Stimulated activated CD8-positive, alpha-beta memory T cell treated with anti-CD3 and anti-CD28 coated beads, Interleukin-7, amount 100 ng/mL, for 24 hours (primary cell): ENCODE measurements around the gene MAK.
A peak's percentile ranks its signal among the peaks of the same experiment; 100 is the strongest.
"Not testable (repeated sequence)": the region's sequence is repeated elsewhere in the genome, so short reads cannot be mapped to it uniquely, and the experiment has no call there.

Experiments
- DNase-seq: peaks from one replicate; pipeline ENCODE4 v3.0.0-alpha.2; 2020; ENCODE audit warnings: low read depth

MAK gene, protein sequence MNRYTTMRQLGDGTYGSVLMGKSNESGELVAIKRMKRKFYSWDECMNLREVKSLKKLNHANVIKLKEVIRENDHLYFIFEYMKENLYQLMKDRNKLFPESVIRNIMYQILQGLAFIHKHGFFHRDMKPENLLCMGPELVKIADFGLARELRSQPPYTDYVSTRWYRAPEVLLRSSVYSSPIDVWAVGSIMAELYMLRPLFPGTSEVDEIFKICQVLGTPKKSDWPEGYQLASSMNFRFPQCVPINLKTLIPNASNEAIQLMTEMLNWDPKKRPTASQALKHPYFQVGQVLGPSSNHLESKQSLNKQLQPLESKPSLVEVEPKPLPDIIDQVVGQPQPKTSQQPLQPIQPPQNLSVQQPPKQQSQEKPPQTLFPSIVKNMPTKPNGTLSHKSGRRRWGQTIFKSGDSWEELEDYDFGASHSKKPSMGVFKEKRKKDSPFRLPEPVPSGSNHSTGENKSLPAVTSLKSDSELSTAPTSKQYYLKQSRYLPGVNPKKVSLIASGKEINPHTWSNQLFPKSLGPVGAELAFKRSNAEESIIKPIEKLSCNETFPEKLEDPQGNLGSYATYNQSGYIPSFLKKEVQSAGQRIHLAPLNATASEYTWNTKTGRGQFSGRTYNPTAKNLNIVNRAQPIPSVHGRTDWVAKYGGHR

DNA sequence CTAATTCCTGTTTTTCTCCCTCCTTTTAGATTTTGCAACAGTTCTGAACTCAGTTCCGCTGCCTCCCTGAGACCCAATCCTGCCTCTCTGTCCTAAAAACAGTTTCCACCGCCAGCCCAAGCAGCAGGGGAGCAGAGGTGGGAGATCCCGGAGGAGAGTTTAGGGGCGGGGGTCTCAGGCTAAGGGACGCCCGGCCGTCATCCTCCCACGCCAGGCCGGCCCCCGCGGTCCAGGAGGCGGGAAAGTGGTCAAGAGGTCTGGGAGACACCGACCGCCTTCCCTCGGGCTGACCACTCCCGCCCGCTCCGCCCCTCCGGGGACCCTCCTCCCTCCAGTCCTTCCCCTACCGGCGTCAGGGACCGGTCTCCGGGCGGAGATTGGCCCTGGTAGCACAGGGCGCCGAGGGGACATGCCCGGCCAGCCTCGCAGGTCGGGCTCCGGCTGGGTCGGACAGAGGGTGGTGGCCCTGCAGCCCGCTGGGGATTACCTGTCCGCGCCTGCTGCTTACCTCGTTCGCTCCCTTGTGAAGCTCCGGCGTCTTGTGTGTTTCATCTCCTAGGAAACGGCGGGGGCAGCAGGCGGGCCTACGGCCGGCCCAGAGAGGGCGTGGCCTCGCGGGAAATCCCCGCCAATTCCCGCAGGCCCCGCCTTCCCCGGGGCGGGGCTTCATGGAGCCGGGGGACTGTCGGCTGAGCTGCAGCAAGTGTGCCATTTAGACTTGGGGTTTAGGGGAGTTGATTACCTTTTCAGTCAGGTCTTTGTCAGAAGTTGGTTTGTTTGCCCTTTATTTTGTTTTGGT, at the start of gene MAK:
Gene MAK, minus strand, starts transcription at position 545 of the 799 bp plus-strand sequence. CDS start 7,891 bp downstream, outside the sequence.
- DNase-seq, result peak; percentile 58

DNA sequence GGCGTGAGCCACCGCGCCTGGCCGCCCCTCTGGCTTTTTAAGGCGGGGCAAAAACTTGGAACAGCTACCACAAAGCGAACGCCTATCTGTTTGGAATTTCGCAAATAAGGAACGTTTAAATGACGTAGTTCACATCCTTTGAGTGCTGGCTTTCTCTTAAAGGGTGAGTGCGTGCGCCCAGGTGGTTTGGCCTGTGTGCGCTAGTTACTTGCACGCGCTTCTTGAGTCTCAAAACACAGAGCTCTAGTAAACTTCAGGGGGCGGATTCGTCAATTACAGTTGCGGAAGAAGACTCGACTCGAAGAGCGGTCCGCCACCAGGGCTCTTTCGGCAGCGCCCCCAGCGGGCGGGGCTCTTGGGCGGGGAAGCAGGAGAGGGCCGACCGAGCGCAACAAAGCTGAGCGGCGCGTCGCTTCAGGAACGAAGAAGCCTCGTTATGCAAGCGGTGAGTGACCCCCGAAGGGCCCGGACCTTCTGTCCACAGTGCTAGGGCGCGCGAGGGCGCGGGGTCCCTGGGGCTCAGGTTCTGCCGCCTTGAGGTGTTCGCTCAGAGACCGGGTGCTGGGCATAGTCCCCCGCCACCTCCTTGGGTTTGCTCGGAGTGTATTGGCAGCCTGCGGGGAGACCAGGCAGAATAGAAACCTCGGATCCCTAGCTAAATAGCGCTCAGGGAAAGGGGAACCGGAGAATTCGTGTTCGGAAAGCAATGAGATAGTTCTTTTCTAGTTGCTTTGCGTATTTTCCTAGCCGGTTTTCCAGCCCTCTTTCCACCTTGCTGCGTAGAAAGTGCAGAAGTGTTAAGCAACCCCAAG, 48.6 kb upstream of the MAK start, which contains the start of gene SYCP2L:
Gene SYCP2L, plus strand, starts transcription at position 362 of the 812 bp plus-strand sequence. Its CDS starts 75 bp downstream, at position 437.
- no peak for DNase-seq

DNA sequence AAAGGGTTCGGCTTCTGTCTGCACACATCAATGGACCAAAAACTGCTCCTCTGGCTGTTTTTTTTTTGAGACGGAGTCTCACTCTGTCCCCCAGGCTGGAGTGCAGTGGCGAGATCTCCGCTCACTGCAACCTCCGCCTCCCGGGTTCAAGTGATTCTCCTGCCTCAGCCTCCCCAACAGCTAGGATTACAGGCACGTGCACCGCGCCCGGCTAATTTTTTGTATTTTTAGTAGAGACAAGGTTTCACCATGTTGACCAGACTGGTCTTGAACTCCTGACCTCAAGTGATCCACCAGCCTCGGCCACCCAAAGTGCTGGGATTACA, 48.0 kb upstream of the MAK start:
- DNase-seq, result not testable (repeated sequence)

DNA sequence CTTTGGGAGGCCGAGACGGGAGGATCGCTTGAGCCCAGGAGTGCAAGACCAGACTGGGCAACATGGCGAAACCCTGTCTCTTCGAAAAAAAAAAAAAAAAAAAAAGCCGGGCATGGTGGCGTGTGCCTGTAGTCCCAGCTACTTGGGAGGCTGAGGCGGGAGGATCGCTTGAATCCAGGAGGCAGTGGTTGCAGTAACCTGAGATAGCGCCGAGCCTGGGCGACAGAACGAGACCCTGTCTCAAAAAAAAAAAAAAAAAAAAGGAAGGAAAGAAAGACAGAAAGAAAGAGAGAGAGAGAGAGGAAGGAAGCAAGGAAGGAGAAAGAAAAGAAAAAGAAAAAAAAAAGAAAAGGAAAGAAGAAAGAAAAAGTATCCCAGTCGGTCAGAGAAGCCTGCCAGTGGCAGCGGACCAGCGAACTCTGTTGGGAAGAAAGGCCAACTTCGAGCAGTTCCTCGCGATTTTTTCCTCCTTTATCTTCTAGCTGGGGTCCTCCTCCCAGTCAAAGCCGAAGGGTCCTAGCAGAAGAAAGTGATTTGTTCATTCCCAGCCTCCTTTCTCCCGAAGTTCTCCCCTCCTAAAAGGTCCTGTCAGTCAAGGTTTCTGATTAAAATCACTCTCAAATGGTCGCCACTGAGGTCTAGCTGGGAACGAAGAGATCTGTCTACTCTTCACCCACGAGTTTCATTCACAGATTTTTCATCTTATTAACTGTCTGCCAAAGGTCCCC, 46.1 kb upstream of the MAK start:
- no peak for DNase-seq

DNA sequence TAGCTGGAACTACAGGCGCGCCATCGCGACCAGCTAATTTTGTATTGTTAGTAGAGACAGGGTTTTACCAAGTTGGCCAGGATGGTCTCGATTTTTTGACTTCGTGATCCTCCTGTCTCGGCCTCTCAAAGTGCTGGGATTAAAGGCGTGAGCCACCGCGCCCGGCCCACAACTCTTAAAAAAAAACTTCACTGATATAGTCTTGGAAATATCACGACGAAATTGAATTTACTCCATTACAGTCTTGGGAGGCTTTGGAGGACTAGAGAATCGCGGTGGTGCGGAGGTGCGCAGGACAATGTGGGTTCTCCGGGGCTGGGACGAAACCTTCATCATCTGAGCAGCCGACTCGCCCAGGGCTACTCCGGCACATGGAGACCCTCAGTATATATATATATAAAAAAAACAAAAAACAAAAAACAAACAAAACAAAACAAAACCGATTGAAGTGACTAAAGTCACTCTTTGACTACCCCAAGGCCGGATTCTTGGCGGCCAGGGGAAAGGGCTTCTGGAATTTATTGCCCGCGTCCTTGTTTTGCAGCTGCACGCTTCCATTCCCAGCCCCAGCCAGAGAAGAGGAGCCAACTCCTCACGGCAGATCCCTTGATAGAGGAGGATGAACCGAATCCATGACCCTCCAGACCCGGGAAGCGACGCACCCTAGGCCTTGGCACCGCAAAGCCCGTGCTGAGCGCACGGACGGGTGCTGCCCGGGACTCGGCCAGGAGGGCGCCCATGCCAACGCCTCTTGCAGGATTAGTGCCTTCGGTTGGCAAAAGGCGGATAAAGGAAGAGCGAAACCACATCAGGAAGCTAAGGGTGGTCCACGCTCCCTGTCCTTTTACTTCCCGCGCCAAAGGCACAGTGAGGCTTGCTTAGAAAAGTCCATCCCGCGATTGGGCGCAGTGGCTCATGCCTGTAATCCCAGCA, 45.2 kb upstream of the MAK start:
- no peak for DNase-seq

DNA sequence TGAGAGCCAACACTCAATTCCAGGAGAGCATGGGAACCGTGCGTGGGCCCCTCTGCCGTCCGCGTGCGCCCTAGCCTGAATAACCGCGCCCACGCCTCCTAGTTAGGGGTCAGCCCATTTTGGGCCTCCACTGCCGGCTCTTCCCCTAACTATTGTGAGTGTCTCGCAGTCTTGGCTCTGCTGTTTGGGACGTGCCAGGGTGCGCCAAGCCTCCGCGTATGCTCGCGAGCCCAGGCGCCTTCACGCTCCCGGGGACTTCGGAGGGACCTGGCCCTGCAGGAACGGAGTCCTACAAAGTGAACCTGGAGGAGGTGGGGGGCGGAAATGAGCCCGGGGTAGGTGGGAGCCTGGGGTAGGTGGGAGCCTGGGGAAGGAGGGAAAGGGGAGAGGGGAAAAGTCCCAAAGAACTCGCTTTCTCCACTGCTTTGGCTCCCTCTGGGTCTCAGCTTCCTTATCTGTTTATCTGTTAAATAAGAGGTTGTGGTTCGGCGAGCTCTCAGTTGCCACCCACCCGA, 44.4 kb upstream of the MAK start:
- no peak for DNase-seq

DNA sequence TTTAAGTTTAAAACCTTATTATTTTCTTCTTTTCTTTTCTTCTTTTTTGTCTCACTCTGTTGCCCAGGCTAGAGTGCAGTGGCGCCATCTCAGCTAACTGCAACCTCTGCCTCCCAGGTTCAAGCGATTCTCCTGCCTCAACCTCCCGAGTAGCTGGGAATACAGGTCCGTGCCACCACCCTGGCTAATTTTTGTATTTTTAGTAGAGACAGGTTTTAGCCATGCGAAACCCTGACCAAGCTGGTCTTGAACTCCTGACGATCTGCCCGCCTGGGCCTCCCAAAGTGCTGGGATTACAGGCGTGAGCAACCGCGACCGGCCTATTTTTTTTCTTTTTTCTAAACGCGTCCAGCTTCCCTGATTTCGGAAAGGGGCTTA, 43.9 kb upstream of the MAK start:
- DNase-seq, result not testable (repeated sequence)

DNA sequence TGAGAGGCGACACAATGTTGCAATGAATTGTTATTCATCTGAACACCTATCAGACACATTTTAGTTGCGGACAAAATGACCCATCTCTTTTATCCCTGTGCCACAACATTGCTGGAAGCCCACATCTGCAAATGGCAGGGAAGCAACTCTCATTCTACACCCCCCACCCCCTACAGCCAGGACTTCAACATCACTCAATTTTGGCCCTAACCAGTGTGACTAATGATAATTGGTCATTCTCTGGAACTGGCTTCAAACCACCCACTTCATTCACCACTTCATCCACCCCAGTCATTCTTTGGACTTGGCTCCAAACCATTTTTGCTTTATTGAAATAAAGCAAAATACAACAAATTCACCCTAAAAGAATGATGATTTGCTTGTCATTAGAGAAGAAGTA, 42.0 kb upstream of the MAK start:
- DNase-seq, result no peak

DNA sequence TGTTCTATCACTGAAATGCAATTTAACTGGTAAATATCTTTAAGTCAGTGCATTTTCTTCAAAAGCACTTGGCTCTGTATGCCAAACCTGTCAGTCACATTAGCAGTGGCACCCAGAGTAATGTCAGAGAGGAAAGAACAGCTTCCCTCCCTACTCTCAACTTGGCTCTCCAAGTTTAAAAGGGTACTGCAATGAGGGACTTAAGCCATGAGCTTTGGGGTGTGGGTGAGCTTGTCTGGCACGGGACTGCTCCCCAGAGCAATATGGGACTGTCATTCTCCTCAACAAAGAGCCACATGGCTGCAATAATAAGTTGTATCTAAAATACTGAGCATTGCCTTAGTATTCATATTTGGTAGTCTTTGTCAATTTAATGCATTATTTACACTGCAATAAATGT, 39.5 kb upstream of the MAK start:
- DNase-seq, result no peak

DNA sequence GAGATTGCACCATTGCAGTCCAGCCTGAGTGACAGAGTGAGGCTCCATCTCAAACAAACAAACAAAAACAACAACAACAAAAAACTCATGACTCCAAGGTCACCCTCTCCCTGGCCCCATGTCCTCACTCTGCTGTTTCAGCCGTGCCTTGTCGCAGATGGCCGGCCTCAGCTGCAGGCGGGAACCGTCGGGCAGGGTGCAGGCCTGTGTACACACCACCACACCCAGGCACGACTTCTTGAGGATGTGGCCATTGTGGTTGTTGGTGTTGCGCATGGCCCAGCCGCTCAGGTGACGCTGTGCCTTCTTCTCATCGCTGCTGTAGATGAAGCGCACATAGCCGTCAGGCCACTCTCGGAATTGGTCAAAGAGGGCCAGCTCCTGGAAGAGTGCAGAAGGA, 38.7 kb upstream of the MAK start:
- DNase-seq, result no peak

DNA sequence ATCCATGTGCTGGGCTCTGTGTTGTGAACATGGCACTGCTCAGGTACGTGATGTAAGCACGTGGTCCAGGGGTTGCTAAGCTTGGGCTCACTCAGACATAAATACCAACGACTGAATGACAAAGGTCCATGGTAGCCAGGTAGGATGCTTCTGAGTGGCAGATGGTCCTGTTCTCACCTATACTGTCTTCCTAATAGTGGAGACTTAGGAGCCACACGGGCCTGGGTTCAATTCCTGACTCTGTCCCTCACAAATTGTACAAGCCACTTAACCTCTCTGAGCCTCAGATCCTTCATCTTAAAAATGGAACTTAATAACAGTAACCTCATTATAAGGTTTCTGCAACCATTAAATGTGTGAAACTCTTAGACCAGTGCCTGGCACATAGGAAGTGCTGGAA, 36.7 kb upstream of the MAK start:
- DNase-seq, result no peak

DNA sequence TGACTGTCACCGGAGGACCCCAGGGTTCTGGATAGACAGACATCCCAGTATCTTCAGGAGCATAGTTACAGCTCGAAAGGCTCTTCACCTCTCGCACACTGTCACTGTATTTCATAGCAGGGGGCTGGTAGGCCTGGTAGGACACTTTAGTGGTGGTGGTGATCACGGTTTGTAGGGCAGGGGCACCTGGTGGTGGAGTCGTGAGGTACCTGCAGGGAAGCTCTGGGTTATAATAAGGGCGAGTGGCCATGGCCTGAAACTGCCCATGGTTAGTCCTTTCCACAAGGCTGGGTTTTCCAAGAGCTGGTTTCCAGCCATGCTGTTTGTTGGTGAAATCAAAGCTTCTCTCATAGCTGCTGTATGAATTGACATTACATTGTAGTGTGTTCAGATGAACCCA, 35.9 kb upstream of the MAK start:
- no peak for DNase-seq

DNA sequence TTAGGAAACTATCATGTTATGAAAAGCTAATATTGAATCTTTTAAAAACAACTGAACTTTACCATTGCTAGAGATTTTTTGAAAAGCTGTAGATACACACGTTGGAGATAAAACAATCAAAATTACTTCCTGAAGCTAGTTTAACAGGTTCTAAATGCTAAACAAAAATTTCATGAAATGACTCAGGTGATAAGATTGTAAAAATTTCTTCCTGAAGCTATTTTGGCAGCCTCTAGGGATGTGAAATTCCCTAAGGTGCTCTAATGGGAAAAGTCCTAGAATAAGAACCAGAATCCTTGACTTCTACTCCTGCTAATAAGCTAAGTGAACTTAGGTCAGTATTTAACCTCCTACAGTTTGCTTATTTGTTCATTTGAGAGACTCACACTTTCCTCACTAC, 35.0 kb upstream of the MAK start:
- DNase-seq, result no peak

DNA sequence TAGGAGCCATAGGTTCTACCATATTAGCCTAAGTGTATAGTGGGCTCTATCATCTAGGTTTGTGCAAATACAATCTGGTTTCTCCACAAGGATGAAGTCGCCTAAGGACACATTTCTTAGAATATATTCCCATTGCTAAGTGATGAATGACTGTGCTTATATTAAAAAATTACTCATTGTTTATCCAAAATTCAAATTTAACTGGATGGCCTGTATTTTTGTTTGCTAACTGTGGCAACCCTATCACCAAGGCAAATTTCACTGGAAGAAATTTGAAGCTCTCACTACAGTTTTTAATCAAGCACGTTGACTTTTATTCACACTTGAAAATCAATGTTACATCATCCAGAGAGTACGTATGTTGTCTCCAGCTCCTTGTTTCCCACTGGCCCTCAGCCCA, 29.6 kb upstream of the MAK start:
- DNase-seq, result no peak

DNA sequence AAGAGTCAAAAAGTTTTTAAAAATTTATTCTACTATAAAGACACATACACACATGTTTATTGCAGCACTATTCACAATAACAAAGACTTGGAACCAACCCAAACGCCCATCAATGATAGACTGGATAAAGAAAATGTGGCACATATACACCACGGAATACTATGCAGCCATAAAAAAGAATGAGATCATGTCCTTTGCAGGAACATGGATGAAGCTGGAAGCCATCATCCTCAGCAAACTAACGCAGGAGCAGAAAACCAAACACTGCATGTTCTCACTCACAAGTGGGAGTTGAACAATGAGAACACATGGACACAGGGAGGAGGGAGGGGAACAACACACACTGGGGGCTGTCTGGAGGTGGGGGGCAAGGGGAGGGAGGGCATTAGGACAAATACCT, 28.4 kb upstream of the MAK start:
- not testable (repeated sequence) for DNase-seq

DNA sequence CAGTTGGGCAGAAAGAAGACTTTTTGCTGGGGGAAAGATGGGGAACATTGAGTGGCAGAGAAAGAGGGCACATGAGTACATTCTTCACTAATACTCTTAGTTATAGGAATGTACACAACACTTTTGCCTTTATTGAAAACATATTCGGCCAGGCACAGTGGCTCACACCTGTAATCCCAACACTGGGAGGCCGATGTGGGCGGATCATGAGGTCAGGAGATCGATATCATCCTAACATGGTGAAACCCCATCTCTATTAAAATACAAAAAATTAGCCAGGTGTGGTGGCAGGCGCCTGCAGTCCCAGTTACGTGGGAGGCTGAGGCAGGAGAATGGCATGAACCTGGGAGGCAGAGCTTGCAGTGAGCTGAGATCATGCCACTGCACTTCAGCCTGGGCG, 24.7 kb upstream of the MAK start:
- DNase-seq, result not testable (repeated sequence)

DNA sequence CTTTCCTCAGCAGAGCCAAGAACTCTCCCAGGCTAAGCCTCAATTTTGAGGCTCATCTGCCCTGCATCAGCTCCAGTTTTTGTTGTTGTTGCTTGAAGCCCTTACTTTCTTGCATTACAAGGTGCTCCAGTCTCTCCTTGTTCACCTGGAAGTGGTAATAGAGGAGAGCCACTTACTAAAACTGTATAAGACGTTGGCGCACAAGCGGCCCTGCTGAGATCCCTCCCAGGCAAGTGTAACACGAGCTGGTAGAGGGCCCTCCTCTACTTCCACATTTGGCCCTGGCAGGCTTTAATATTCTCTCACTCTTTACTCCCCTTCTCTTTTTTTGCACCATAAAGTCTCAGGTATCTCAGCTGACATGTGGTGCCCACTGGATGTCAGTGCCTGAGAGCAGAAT, 24.0 kb upstream of the MAK start:
- DNase-seq, result no peak

DNA sequence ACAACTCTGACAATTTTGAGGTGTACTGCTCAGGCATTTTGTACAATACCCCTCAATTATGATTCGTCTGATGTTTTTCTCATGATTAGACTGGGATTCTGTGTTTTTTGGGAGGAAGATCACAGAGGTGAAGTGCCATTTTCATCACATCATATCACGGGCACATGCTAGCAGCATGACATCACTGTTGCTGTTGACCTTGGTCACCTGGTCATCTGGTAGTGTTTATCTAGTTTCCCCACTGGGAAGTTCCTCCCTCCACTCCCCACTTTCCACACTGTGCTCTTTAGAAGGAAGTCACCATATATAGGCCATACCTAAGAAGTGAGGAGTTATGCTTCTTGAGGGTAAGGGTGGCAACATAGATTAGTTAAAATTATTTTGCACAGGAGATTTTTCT, 22.7 kb upstream of the MAK start:
- no peak for DNase-seq

DNA sequence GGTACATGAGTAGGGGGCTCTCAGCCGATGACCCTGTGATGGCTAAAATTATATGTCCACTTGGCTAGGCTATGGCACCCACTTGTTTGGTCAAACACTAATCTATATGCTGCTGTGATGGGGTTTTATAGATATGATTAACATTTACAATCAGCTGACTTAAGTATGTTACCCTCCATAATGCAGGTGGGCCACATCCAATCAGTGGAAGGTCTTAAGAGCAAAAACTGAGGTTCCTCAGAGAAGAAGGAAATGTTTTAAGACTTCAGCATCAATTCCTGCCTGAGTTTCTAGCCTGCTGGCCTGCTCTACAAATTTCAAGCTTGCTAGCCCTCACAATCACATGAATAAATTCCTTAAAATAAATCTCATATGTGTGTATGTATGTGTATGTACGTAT, 18.9 kb upstream of the MAK start:
- no peak for DNase-seq
